GM19463 (cell line): ENCODE measurements around the gene RASGRP1.
A peak's percentile ranks its signal among the peaks of the same experiment; 100 is the strongest.

Source experiments
- ATAC-seq: cut with Tn5 transposase; IDR thresholded peaks from one replicate; pipeline ENCODE4 v1.9.1; 2021; ENCODE audit warnings: mild to moderate bottlenecking, moderate library complexity; ENCODE audit not compliant: unreplicated experiment

RASGRP1 gene

GRCh38 chr15:38463893-38464292, 100.7 kb downstream of the RASGRP1 start:
- no peak for ATAC-seq

GRCh38 chr15:38461066-38461833, 103.4 kb downstream of the RASGRP1 start:
- ATAC-seq, result peak; percentile 61

- no peak for ATAC-seq
These were observed 104.1 kb downstream of the RASGRP1 start for GRCh38 chr15:38460543-38460942.

- ATAC-seq, result no peak
These were observed 105.1 kb downstream of the RASGRP1 start for GRCh38 chr15:38459480-38459879.

GRCh38 chr15:38458646-38459045, 106.0 kb downstream of the RASGRP1 start:
- ATAC-seq, result no peak

- no peak for ATAC-seq
These were observed 109.5 kb downstream of the RASGRP1 start for GRCh38 chr15:38455092-38455491.

GRCh38 chr15:38454696-38455090, 109.9 kb downstream of the RASGRP1 start:
- ATAC-seq, result no peak

GRCh38 chr15:38453971-38454695, 110.5 kb downstream of the RASGRP1 start, which contains the start of gene FAM98B:
Gene FAM98B (plus strand): TSS chr15:38454127. CDS start chr15:38454162, 35 bp downstream.
- ATAC-seq, result peak; percentile 86

GRCh38 chr15:38441130-38441519, 123.5 kb downstream of the RASGRP1 start:
- ATAC-seq, result no peak

- ATAC-seq, result peak; percentile 68
These were observed 124.1 kb downstream of the RASGRP1 start for GRCh38 chr15:38440353-38441129.
